HEK293T (cell line): ENCODE data around the gene DDX28.

Experiments used
- BHLHE40 ChIP-seq: fragments of 450-650 bp; IDR thresholded peaks from 2 replicates; pipeline ENCODE4 v1.6.1; 2016; ENCODE audit warnings: mild to moderate bottlenecking, moderate library complexity, borderline replicate concordance
- CTBP1 ChIP-seq: fragments of 450-650 bp; IDR thresholded peaks from 2 replicates; pipeline ENCODE4 v1.6.1; 2016; ENCODE audit warnings: borderline replicate concordance
- ELF4 ChIP-seq: fragments of 450-650 bp; IDR thresholded peaks from 2 replicates; pipeline ENCODE4 v1.6.1; 2017; ENCODE audit warnings: antibody characterized with exemption
- FOXA1 ChIP-seq: fragments of 450-650 bp; IDR thresholded peaks from 2 replicates; pipeline ENCODE4 v1.6.1; 2016; ENCODE audit warnings: mild to moderate bottlenecking
- FOXK2 ChIP-seq: fragments of 450-650 bp; IDR thresholded peaks from 2 replicates; pipeline ENCODE4 v1.6.1; 2016; ENCODE audit warnings: mild to moderate bottlenecking
- FOXM1 ChIP-seq: fragments of 450-650 bp; IDR thresholded peaks from 2 replicates; pipeline ENCODE4 v1.6.1; 2017; ENCODE audit warnings: mild to moderate bottlenecking, borderline replicate concordance
- HDGF ChIP-seq: fragments of 450-650 bp; IDR thresholded peaks from 2 replicates; pipeline ENCODE4 v1.6.1; 2017; ENCODE audit warnings: antibody characterized with exemption, borderline replicate concordance
- PKNOX1 ChIP-seq: fragments of 450-650 bp; IDR thresholded peaks from 2 replicates; pipeline ENCODE4 v1.6.1; 2016
- SP1 ChIP-seq: fragments of 450-650 bp; IDR thresholded peaks from 2 replicates; pipeline ENCODE4 v1.6.1; 2017
- SUZ12 ChIP-seq: fragments of 450-650 bp; IDR thresholded peaks from 2 replicates; pipeline ENCODE4 v1.6.1; 2016; ENCODE audit warnings: mild to moderate bottlenecking
- TARDBP ChIP-seq: fragments of 450-650 bp; IDR thresholded peaks from 2 replicates; pipeline ENCODE4 v1.6.1; 2016
- ZNF384 ChIP-seq: fragments of 450-650 bp; IDR thresholded peaks from 2 replicates; pipeline ENCODE4 v1.6.1; 2016

DNA sequence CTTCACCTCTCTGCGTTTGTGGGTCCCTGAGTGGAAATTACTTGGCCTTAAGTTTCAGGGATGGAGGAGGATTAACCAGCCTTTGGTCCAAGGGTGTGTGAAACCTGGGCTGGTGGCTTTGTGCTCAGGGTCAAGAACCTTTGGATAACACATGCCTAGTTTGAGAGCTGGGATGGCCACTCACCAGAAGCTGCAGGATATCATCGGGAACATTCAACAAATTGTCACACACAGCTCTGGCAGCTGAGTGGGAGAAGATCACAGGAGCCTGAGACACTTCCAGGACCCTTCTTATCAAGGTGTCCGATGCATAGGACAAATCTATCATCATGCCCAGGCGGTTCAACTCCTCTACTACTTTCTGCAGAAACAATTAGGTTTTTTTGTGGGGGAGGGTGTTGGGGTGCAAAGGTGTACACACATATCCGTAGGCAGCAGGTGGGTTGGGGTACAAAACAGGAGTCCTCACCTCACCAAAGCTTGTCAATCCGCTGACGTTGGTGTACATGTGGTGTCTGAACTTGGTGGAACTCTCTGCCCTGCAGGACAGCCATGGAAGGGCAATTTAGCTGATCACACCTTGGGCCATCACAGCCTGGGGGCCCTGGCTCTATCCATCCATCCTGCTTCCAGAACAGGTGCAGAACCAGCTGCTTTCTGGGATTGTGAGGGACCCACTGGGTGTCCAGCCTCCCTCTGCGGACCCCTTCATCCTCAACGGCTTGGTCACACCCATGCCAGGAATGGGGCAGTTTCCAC is 45.4 kb downstream of the DDX28 start:
- TF ChIP-seq TARDBP = no peak
- TF ChIP-seq FOXA1 = no peak
- no peak for TF ChIP-seq ZNF384
- no peak for TF ChIP-seq FOXM1
- TF ChIP-seq CTBP1 = no peak
- TF ChIP-seq BHLHE40 = no peak
- no peak for TF ChIP-seq FOXK2
- TF ChIP-seq PKNOX1 = no peak
- no peak for TF ChIP-seq HDGF
- no peak for TF ChIP-seq SUZ12
- TF ChIP-seq SP1 = no peak
- TF ChIP-seq ELF4 = no peak
